HG02571 (cell line): Measurements from ENCODE around the gene SNAPC2.
A peak's percentile ranks its signal among the peaks of the same experiment; 100 is the strongest.

ENCODE experiments used
- ATAC-seq: cut with Tn5 transposase; IDR thresholded peaks from one replicate; pipeline ENCODE4 v1.9.1; 2021; ENCODE audit warnings: mild to moderate bottlenecking, moderate library complexity; ENCODE audit not compliant: unreplicated experiment

SNAPC2 gene

GRCh38 chr19:7919610-7920518 lies at the start of gene SNAPC2:
Gene SNAPC2, plus strand, starts transcription at chr19:7920338. Its CDS starts 29 bp downstream, at chr19:7920367.
- peak; percentile 40 for ATAC-seq

- ATAC-seq: no peak
Measured at GRCh38 chr19:7870571-7871436, 49.3 kb upstream of the SNAPC2 start.

GRCh38 chr19:7871437-7872305 lies 48.5 kb upstream of the SNAPC2 start:
- no peak for ATAC-seq

GRCh38 chr19:7872306-7873204 lies 47.6 kb upstream of the SNAPC2 start:
- ATAC-seq: no peak

GRCh38 chr19:7873304-7874075 lies 46.6 kb upstream of the SNAPC2 start:
- no peak for ATAC-seq

- no peak for ATAC-seq
Measured at GRCh38 chr19:7874076-7874896, 45.9 kb upstream of the SNAPC2 start, which contains the start of gene PRR36. Gene PRR36, minus strand, starts transcription at chr19:7874390. Its CDS starts 701 bp downstream, at chr19:7873689.

GRCh38 chr19:7874897-7875273 lies 45.3 kb upstream of the SNAPC2 start:
- ATAC-seq: no peak

- ATAC-seq: no peak
Measured at GRCh38 chr19:7877249-7877836, 42.8 kb upstream of the SNAPC2 start.

- no peak for ATAC-seq
Measured at GRCh38 chr19:7879111-7879807, 40.9 kb upstream of the SNAPC2 start.

- ATAC-seq: no peak
Measured at GRCh38 chr19:7879836-7880235, 40.3 kb upstream of the SNAPC2 start.

GRCh38 chr19:7881910-7882309 lies 38.2 kb upstream of the SNAPC2 start:
- ATAC-seq: no peak

GRCh38 chr19:7883105-7883504 lies 37.0 kb upstream of the SNAPC2 start:
- no peak for ATAC-seq

- no peak for ATAC-seq
Measured at GRCh38 chr19:7883796-7884570, 36.2 kb upstream of the SNAPC2 start.

GRCh38 chr19:7885818-7886217 lies 34.3 kb upstream of the SNAPC2 start:
- ATAC-seq: no peak

GRCh38 chr19:7887408-7888144 lies 32.6 kb upstream of the SNAPC2 start:
- no peak for ATAC-seq
